GM12878 (cell line): ENCODE results near the gene PTPRD.

ENCODE experiments used
- CREB1 ChIP-seq: IDR thresholded peaks from 2 replicates; pipeline ENCODE4 v1.6.1; 2012; ENCODE audit warnings: low read depth, mild to moderate bottlenecking, inconsistent platforms
- FOXM1 ChIP-seq: IDR thresholded peaks from 2 replicates; pipeline ENCODE4 v1.6.1; 2012; ENCODE audit warnings: low read depth, mild to moderate bottlenecking, inconsistent platforms, low read length, moderate library complexity
- NFYA ChIP-seq: IDR thresholded peaks from 2 replicates; pipeline ENCODE4 v1.6.1; 2011; ENCODE audit warnings: low read depth, mild to moderate bottlenecking, low read length, improper control_type of control experiment, borderline replicate concordance
- NR2F1 ChIP-seq: fragments of 450-650 bp; conservative IDR thresholded peaks from 2 replicates; pipeline ENCODE4 v1.6.1; 2017; ENCODE audit warnings: mild to moderate bottlenecking
- TAF1 ChIP-seq: IDR thresholded peaks from 2 replicates; pipeline ENCODE4 v1.6.1; 2011; ENCODE audit warnings: mild to moderate bottlenecking, low read depth, low read length, borderline replicate concordance
- TCF12 ChIP-seq: IDR thresholded peaks from 2 replicates; pipeline ENCODE4 v1.6.1; 2011; ENCODE audit warnings: low read depth, mild to moderate bottlenecking, low read length
- TF ChIP-seq, protein P1 (sequence below), 3 experiments: IDR thresholded peaks in 2 of 3; conservative IDR thresholded peaks in 1 of 3; 2 replicates each; pipeline ENCODE4 v1.5.1; 2011; ENCODE audit warnings: low read depth in 3 of 3, low read length in 3 of 3, mild to moderate bottlenecking in 3 of 3, control low read depth in 2 of 3, moderate library complexity in 2 of 3, inconsistent platforms in 1 of 3, mixed read lengths in 1 of 3; ENCODE audit not compliant: control insufficient read depth in 2 of 3, insufficient read depth in 1 of 3; ENCODE audit errors: extremely low read depth in 1 of 3

DNA sequence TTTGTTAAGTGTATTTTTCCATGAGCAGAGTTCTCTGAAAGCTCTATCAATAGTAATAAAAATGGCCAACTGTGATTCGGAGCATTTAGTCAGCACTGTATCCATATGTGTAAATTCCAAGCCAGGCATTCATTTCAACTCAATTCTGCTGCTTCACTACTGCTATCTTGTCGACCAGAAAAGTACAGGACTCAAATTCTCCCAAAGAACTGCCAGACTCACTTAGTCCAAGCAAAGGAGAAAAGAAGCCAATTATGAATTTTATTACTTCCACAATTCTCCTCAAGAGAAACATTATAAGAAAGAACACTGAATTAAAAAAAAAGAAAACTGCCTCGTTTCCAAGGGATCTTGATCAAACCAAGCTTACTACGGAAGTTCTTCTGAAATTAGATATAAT is 1906.9 kb downstream of the PTPRD start:
- no peak for TF ChIP-seq CREB1
- TF ChIP-seq NFYA, result no peak
- TF ChIP-seq, protein P1, sequence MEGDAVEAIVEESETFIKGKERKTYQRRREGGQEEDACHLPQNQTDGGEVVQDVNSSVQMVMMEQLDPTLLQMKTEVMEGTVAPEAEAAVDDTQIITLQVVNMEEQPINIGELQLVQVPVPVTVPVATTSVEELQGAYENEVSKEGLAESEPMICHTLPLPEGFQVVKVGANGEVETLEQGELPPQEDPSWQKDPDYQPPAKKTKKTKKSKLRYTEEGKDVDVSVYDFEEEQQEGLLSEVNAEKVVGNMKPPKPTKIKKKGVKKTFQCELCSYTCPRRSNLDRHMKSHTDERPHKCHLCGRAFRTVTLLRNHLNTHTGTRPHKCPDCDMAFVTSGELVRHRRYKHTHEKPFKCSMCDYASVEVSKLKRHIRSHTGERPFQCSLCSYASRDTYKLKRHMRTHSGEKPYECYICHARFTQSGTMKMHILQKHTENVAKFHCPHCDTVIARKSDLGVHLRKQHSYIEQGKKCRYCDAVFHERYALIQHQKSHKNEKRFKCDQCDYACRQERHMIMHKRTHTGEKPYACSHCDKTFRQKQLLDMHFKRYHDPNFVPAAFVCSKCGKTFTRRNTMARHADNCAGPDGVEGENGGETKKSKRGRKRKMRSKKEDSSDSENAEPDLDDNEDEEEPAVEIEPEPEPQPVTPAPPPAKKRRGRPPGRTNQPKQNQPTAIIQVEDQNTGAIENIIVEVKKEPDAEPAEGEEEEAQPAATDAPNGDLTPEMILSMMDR (IDR thresholded peaks at IDR 0.05 in 2 of 3, conservative IDR thresholded peaks at IDR 0.05 in 1 of 3; ENCODE audit: control insufficient read depth in 2 of 3, extremely low read depth in 1 of 3, insufficient read depth in 1 of 3, low read depth in 3 of 3, low read length in 3 of 3), result no peak
- TF ChIP-seq FOXM1, result no peak
- no peak for TF ChIP-seq TCF12
- no peak for TF ChIP-seq NR2F1
- no peak for TF ChIP-seq TAF1
